Right ventricle myocardium superior (tissue), 1 donor: ENCODE results near the gene PPP1R12C. TPM values are rescaled to one million over a fixed set of nuclear protein-coding genes. Genes with fewer than 3 reads are reported as not detected.

Experiments
- ATAC-seq: fragments of 200-7000 bp; cut with Tn5 transposase; one replicate; pipeline ENCODE4 v1.9.1; 2020; ENCODE audit warnings: mild to moderate bottlenecking; ENCODE audit not compliant: poor library complexity
- DNase-seq: peaks from one replicate; pipeline ENCODE4 v3.0.0-alpha.2; 2020
- intact Hi-C: fragments of 100-400 bp; cut with DNase I; formaldehyde crosslinking; loops from one replicate; pipeline ENCODE4 v1.11.2; 2022
- total RNA-seq: library from RNA; stranded (reverse); fragmentation: NEBNext Ultra II Directional; extraction: Animal tissue kit (Norgen Biotek cat#: 25700); gene quantifications from one replicate; pipeline ENCODE4 v1.2.1, GENCODE V29; 2021
- donor health status: DM: no; HTN: yes; CAD: no; lungs with severe emphysema.

The PPP1R12C gene
- total RNA-seq, 1 donor from 2014 or later, result 126 TPM

DNA sequence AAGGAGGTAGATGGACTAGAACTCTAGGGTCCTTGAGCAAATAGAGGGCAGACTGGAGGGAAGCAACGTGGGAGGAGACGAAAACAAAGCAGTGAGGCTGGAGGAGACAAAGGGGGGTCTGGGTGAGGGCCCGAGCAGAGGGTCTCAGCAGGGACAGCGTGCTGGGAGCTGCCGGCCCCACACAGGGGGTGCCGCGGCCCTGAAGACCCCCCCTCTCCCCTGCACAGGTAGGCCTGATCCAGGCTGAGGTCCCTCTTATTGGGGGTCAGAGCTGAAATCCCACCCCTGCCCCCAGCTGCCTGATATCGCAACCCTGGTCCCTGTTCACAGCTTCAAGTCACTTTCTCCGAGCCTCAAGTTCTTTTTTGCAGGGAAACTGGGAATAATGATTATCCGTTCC is 33.0 kb downstream of the PPP1R12C start:
- no peak for DNase-seq
- ATAC-seq, result no peak
- intact Hi-C loops, result no loop called here

DNA sequence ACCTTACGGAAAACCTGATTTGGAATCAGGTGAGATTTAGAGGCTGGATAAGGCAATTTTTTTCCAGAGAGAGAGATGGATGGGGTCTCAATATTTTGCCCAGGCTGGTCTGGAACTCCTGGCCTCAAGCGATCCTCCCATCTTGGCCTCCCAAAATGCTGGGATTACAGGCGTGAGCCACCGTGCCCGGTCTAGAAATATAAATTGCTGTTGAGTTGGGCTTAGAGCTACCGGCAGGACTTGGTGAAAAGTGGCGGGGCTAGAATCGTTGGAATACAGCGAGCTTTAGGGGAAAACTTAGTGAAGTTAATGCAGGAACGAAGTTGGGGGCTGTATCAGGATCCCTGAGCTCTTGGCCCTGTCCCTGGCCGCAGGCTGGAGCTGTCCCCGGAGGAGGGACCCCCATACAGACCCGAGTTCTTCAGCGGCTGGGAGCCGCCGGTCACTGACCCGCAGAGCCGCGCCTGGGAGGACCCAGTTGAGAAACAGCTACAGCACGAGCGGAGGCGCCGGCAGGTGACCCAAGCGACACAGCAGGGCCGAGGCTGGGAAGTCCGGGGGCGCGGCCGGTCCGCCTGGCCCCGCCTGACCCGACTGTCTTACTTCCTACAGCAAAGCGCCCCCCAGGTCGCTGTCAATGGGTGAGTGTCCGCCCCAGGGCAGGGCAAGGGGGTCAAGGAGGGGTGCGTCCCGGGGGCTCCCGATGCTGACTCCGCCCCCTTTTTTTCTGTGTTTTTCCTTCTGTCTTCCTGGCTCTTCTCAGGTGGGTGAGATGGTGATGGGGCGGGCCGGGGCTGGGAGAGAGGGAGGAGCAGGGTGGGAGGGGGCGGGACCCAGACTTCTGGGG is 34.2 kb downstream of the PPP1R12C start:
- intact Hi-C loops, result no loop called here
- no peak for DNase-seq
- no peak for ATAC-seq

DNA sequence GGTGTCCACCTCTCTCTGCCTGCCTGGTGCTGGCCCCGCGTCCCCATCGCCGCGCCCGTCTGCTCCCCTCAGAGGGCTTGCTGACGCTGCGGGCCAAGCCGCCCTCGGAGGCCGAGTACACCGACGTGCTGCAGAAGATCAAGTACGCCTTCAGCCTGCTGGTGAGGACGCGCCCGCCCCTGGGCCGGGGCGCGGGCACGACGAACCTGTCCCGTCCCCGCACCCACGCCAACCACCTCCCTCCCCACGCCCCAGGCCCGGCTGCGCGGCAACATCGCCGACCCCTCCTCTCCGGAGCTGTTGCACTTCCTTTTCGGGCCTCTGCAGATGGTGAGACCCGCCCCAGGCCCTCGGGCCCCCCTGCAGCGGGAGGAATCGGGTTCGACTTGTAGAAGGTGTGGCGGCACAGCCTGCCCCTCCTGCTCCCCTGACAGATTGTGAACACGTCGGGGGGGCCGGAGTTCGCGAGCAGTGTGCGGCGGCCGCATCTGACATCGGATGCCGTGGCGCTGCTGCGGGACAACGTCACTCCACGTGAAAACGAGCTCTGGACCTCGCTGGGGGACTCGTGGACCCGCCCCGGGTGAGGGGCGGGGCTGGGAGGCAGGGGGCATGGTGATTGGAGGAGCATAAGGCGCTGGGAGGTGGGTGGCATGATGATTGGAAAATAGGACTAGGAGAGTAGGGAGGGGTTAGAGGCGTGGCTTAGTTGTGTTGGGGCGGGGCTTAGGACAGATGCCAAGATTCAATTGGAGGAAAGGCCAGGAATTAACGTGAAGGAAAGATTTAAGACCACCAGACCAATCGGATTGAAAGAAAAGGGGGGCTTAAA is 35.2 kb downstream of the PPP1R12C start:
- ATAC-seq, result no peak
- intact Hi-C loops, result no loop called here
- no peak for DNase-seq

DNA sequence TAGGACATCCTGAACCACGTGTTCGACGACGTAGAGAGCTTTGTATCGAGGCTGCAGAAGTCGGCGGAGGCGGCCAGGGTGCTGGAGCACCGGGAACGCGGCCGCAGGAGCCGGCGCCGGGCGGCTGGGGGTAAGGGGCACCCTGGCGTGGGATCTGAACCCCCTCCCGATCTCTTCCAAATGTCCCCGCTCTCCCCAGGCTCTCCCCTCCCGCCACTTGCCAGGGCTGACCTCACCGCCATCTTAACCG is 35.7 kb downstream of the PPP1R12C start:
- no peak for DNase-seq
- intact Hi-C loops, result no loop called here
- ATAC-seq, result no peak

DNA sequence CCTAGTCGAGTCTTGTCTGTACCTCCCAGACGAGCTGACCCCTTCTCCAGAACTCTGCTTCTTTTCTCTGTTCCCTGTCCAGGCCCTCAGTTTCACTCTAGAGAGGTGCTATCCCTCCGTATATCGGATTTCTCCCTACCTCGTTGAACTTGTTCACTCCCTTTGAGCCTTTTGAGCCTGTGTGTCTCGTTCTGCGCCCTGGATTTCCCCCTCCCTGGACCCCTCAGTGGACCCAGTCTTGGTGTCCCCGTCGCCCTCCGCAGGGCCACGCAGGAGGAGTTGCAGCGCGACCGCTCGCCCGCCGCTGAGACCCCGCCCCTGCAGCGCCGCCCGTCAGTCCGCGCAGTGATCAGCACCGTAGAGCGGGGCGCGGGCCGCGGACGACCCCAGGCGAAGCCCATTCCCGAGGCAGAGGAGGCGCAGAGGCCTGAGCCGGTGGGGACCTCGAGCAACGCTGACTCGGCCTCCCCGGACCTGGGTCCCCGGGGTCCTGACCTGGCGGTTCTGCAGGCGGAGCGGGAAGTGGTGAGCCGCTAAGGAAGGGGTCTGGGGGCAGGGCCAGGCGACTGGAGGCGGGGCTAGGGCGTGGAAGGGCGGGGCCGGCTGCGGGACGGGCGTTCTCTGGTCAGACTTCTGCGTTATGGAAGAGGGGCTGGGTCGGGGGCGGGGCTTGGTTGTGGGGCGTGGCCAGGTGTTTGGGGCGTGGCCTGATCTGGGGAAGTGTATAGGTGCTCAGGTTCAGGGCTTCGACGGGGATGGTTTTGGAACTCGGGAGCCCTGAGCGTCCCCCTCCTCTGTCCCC is 36.3 kb downstream of the PPP1R12C start:
- ATAC-seq (peak; percentile 75), DNase-seq (peak; percentile 86)
- intact Hi-C loops, result no loop called here

DNA sequence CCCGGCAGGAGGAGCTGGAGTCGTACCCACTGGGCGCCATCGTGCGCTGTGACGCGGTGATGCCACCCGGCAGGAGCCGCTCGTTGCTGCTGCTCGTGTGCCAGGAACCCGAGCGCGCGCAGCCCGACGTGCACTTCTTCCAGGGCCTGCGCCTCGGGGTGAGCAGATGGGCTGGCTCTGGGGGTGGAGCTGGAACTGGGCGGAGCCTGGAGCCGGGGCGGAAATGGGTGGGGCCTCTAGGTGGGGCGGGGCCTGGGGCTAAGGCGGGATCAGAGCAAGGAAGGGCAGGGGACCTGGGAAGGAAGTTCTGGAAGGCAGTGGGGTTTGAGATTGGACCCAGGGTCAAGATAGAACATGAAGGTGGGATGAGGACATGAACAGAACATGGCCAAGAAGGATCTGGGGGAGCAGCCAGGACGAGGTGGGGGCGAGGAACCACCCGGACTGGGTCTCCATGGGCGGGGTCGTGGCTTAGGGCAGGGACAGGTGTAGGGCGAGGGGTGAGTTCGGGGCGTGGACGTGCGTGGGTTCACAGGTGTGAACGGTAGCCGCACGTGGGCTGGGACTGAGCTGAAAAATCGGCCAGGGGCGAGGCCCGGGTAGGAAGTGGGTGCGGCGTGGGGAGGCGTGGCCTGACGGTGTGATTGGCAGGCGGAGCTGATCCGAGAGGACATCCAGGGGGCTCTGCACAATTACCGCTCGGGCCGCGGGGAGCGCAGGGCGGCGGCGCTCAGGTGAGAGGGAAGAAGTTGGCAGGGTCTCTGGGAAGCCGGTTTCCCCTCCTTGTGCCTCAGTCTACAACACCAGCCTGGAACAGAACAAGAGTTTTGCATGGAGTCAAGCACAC is 37.1 kb downstream of the PPP1R12C start:
- DNase-seq, result peak; percentile 72
- intact Hi-C loops, result no loop called here
- ATAC-seq, result peak; percentile 67

DNA sequence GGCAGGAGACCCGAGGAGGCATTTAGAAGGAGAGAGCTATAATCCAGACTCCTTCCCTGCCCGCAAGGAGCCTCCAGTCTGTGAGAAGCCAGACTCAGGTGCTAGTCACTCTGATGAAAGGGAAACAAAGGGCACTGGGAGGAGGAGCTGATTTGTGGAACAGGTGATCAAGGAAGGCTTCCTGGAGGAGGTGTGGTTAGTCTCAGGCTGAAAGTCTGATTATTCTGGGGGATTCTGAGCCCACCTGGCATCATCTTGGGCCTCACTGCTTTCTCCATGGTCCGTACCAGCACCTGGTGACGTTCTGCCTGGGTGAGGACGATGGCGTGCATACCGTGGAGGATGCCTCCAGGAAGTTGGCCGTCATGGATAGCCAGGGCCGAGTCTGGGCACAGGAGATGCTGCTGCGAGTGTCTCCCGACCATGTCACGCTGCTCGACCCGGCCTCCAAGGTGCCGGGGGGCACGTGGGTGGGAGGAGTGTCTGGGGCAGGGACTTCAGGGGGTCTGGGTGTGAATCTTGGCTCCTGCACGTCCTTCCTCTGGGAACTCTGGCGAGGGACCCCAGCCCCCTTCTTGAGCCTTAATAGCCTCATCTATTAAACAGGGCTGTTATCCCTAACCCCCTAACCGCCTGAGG is 37.9 kb downstream of the PPP1R12C start:
- ATAC-seq, result no peak
- no peak for DNase-seq
- intact Hi-C loops, result no loop called here

DNA sequence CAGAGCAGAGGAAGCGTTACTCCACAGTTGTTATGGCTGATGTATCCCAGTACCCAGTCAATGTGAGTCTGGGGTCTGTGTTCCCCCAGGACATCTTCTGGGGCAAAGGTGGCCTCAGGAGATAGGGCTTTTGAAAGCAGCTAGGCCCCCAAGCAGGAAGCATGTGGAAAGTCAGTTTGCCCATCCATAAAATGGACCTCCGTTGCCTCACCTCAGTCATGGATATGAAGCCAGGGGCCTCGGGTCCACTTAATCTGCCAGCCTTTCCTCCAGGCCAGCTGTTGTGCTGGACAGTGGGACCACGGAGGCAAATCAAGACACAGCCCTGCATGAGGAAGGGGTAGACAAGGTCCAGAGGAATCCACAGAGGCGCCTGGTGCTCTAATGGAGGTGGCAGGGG is 38.4 kb downstream of the PPP1R12C start:
- DNase-seq (no peak), ATAC-seq (no peak)
- intact Hi-C loops, result no loop called here

DNA sequence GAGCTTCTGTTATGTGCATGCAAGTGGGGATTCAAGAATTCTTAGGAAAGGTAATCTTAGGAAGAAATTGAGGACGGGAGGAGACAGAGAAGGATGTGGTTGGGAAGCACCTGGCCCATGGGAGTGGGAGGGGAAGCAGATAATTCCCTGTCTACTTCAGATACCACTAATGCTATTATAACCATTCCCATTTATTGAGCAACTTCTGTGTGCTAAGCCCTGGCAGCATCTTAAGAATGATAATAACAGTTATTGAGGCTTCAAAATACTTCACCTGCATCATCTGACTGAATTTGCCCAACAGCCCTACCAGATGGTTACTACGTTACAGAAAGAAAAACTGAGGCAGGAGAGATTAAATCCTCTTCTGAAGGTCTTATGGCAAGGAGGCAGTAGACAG is 40.3 kb downstream of the PPP1R12C start:
- intact Hi-C loops, result no loop called here
- DNase-seq, result no peak
- ATAC-seq, result no peak

DNA sequence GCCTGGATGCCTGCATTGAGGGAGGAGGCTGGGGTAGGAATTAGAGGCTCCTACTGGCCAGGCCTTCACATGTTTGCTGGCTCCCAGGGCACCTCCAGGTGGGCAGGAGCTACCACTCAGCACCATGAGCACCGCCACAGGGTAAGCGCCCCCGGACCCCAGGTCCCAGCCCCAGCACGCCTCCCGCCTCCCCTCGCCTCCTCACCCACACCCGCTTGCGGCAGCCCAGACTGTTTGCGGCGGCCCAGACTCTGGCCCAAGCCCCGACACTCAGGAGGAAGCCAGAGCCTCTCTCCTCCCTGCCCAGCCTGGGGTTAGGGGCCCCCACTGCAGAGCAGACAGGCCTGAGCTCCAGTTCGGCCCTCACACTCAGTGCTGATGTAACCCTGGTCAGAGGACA is 41.1 kb downstream of the PPP1R12C start:
- DNase-seq (no peak), ATAC-seq (no peak)
- intact Hi-C loops, result no loop called here

DNA sequence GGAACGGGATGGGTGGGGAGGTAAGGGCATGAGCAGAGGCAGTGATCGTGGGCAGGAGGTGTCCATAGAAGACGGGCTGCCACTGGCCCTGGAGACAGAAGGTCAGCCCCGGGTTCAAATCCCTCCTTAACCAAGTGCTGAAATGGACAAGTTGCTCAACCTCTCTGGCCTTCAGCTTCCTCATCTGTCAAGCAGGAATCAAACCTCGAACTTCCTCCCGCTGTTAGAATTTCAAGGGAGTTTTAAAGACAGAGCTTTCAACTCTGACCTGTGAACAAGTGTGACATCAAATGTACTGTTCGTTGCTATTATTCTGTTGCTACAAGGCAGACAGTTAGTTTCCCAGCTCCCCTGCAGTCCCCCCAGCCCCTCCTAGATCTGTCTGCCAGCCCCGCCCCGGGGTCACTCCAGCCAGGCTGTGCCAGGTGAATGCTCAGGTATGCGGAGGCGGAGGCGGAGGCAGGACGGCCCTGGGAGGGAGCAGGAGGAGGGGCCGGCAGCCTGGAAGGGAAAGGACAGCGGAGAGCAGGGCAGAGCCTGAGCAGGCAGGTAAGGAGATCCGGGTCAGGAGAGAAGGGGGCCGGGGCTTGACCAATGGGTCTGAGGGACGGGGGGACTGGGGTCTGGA is 42.0 kb downstream of the PPP1R12C start, which contains the start of gene EPS8L1:
TSS of gene EPS8L1 (plus strand) at position 499 of the 628 bp plus-strand sequence. CDS start 576 bp downstream, outside the sequence.
- ATAC-seq, result no peak
- DNase-seq, result no peak
- intact Hi-C loops, result no loop called here

DNA sequence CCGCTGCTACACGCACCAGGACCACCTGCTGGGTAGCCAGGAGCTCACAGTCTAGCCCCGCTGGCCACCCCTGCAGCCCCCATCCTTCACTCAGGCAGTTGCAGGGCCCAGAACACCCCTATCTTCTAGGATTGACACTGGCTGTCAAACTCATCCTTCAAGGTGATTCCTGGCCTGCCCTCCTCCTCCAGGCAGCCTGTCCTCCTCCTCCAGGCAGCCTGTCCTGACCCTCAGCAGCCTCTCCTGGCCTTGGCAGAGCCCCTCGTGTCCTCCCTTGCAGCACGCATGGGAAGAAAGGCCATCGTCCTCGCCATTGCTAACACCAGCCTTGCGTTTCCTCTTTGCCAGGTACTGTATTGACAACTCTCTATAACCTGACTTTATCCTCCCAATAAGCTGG is 45.5 kb downstream of the PPP1R12C start:
- intact Hi-C loops, result no loop called here
- no peak for ATAC-seq
- no peak for DNase-seq

DNA sequence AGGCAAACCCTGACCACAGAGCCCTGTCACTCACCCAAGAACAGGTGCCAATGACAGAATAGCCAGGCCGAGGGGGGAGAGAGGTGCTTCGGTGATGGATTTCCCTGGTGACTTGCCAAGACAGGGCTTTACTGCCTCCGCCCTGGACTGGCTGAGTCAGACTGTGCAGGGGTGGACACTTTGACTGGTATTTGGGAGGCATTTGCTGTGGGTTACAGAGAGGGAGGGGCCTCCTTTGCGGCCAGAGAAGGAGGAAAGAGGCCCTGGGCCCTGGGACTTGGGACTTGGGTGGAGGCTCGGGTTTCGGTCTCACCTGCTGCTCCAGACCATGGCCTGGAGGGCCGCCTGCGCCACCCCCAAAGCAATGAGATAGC is 46.3 kb downstream of the PPP1R12C start:
- intact Hi-C loops, result no loop called here
- DNase-seq (no peak), ATAC-seq (peak; percentile 13)

DNA sequence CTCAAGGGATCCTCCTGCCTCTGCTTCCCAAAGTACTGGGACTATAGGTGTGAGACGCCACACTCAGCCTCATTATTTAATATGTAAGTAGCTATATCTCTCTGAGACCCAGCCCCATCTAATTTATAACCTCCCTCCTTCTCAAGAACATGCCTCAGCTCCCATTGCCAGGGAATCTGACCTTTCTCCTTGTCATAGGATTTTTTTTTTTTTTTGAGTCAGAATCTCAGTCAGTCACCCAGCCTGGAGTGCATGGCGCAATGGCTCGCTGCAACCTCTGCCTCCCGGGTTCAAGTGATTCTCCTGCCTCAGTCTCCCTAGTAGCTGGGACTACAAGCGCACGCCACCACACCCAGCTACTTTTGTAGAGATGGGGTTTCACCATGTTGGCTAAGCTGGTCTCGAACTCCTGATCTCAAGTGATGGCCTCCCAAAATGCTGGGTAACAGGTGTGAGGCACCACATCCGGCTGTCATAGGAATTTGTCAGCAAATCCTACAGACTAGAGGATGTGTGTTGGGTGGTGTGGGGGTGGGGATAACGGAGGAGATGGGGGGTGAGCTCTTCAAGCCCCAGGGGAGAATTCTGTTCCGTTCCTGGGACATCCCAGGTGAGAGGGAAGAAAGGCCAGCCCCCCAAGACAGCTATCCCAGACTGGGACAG is 46.8 kb downstream of the PPP1R12C start:
- intact Hi-C loops, result no loop called here
- no peak for ATAC-seq
- no peak for DNase-seq

DNA sequence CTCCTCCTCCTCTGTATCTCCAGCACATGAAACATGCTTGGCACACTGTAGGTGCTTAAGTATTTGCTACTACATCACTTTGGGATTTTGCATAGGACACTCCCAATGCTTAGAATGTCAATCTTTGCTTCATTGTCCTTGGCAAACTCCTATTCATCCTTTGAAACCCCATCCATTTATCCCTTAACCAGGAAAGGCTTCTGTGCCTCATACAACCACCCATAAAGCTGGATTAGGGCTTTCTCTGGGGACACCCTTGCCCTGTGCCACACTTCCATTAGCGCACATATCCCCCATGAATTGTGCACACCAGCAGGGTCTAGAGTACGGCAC is 47.6 kb downstream of the PPP1R12C start:
- DNase-seq (no peak), ATAC-seq (no peak)
- intact Hi-C loops, result no loop called here

DNA sequence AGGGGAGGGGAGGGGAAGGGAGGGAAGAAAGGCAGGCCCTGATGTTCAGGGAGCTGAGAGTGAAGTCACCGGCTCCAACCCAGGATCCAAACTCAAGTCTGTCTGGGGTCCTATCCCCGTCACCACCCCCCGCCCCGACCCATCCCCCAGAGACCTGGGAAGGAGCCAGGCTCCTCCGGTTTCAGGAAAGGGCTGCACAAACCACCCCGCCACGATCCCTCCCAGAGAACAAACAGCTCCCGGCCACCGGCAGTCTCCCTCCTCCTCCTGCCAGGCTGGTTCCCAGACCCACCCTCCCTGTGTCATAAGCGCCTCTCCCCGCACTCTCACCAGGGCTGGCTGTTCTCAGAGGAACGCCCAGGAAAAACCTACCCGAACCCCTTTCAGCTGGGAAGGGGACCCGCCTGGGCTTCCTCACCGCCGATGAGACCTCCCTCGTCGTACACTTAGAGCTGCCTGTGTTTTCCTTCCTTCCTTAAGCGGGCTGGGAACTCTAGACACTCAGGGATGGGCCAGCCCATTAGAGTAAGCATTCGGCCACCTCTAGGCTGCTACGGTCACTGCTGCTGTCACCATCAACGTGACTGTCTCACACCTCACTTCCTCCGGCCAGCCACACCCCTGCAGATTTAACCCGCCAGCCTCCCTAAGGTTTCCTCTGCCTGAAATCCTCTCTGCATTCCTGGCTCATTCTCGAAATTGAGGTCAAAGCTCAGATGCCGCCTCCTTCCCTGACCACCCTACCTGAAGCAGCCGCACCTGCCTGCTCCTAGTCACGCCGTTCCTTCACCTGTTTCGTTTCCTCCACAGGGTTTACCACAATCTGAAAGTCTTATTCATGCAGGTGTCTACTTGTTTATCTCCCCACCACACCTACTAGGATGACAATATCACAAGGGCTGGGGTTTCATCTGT is 48.2 kb downstream of the PPP1R12C start:
- peak; percentile 55 for ATAC-seq
- DNase-seq, result no peak
- intact Hi-C loops, result no loop called here
